Motor neuron (in vitro differentiated cells): ENCODE data around the gene SUFU. TPM values are rescaled to one million over a fixed set of nuclear protein-coding genes. Genes with fewer than 3 reads are reported as not detected.
A peak's percentile ranks its signal among the peaks of the same experiment; 100 is the strongest.

ENCODE experiments used
- ATAC-seq, 8 experiments: fragments of 200-7000 bp; cut with Tn5 transposase; replicated peaks in 6 of 8; 2 replicates each; pipeline ENCODE4 v1.8.0; 2021; ENCODE audit warnings: mild to moderate bottlenecking in 8 of 8, moderate library complexity in 8 of 8
- H3K27ac ChIP-seq, 2 donors: fragments of 250-450 bp; sonication (Bioruptor Pico); 2 replicates each; pipeline ENCODE4 v1.9.0; 2021; ENCODE audit warnings: antibody characterized with exemption in 2 of 2, mild to moderate bottlenecking in 2 of 2, moderate library complexity in 1 of 2
- H3K4me1 ChIP-seq, 2 donors: fragments of 250-450 bp; sonication (Bioruptor Pico); replicated peaks in 1 of 2; 2 replicates each; pipeline ENCODE4 v1.6.1; 2021; ENCODE audit warnings: antibody characterized with exemption in 2 of 2, mild to moderate bottlenecking in 2 of 2, moderate library complexity in 1 of 2
- H3K4me3 ChIP-seq, 5 donors: fragments of 250-450 bp; sonication (Bioruptor Pico); 2 replicates each; pipeline ENCODE4 v1.9.0; 2021; ENCODE audit warnings: antibody characterized with exemption in 5 of 5, mild to moderate bottlenecking in 5 of 5, moderate library complexity in 4 of 5
- WGBS, 10 experiments: fragments of 450-650 bp; shearing (Covaris generic); methylation state at CpG; one replicate each; pipeline ENCODE4 v1.0.0; 2022; 5-methylcytosine and 5-hydroxymethylcytosine counted together
- in situ Hi-C, 9 experiments: fragments of 400-800 bp; cut with MboI; loops; one replicate each; pipeline ENCODE4 v1.15.0; 2021; ENCODE audit warnings: low sequenced_read_pairs in 9 of 9, low pct_unique_long_range_greater_than_20kb in 2 of 9; ENCODE audit not compliant: unreplicated experiment in 9 of 9
- total RNA-seq, 8 experiments: library from RNA; unstranded; fragments of 300-600 nt; gene quantifications; 2 replicates each; pipeline versions ENCODE4 v1.2.3 to v1.2.4, GENCODE V29; 2022

SUFU gene
- total RNA-seq, 8 experiments from 2014 or later: 2.9 to 9.7 (median 4.8) TPM

DNA sequence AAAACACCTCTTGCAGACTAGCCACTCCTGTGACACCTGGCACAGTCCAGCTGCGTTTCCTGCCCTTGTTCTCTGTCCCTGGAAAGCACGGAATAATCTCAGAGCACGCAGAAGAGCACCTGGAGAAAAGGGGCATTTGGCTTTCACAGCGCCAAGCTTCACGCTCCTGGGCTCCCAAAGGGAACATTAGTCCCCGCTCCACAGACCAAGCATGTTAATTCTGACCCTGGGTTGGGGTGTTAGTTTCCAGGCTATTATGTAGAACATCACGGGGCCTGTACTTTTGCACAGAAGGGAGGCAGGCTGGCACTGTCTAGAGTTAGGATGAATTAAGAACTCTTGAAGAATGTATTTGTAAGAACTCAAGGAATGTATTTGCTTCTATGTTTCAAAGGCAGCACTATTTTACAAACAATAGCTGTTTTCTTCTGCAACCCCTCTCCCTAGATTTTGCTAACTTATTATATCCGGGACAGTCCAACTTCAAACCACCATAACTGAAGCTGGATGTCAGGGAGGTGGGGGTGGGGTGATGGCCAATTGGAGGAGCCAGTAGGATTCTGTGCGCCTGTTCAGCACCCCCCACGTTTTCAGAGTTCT, 78.3 kb downstream of the SUFU start:
- peak in 1 of 8 experiments; percentile 31 for ATAC-seq
- H3K4me3 ChIP-seq: no peak overlapping the region
- peaks cover 6 to 12% of the 10 kb centered on the region in 2 donors for H3K4me1 ChIP-seq
- H3K27ac ChIP-seq: no peak overlapping the region
- in situ Hi-C loops: loop anchor here in 3 of 9 experiments (10.0 to 25.0 kb wide), 2 partner anchors 77 to 195 kb away; partner anchors contain the start of genes NFKB2 (in 2 of the 3), ACTR1A (in 1 of the 3) and SUFU (in 1 of the 3)
- WGBS, 10 experiments: 40 to 74% (median 60%) methylated on average over 2 to 8 of the region's 10 CpGs; no CpG with 5 or more reads in 4 of the 10 experiments

DNA sequence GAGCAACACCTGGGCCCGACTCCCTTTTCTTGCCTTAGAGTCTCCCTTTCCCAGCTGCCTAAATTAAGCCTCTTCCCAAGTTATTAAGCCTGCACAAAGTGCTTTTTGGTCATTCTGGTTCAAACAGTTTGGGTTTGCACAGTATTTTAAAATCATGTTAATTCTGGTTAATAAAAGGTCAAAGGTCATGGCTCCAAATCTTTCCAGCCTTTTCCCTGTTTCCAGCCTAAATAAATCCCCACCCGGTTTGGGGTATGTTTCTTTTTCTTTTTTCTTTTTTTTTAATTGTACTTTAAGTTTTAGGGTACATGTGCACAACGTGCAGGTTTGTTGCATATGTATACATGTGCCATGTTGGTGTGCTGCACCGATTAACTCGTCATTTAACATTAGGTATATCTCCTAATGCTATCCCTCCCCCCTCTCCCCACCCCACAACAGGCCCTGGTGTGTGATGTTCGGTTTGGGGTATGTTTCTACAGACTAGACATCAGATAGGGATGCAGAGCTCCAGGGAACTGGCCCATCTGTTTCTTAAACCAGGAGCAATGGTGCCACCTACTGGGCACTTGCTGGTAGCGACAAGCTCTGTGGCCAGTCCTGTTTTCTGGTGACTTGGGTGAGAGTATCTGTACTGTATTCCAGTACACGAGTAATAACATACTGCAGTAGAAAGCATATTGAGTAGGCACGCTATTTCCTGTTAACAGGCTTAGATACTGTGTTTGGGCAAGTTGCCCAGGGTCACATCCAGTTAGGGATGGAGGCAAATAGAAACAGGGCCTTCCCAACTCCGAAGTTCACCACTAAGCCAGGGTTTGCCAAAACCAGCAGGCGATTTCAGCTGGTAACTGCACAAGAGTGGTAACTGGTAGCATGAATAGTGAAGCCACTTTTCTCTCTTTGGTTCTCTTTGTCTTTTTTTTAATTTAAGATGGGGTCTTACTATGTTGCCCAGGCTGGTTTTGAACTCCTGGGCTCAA, 80.0 kb downstream of the SUFU start:
- peaks cover 6 to 12% of the 10 kb centered on the region in 2 donors for H3K4me1 ChIP-seq
- no peak overlapping the region for H3K4me3 ChIP-seq
- peak; percentile 96 to 99 (median 98) for ATAC-seq
- in situ Hi-C loops: loop anchor here in 3 of 9 experiments (10.0 to 25.0 kb wide), 2 partner anchors 79 to 196 kb away; partner anchors contain the start of genes NFKB2 (in 2 of the 3), ACTR1A (in 1 of the 3) and SUFU (in 1 of the 3)
- H3K27ac ChIP-seq: no peak overlapping the region
- 24 to 79% (median 35%) methylated on average over 2 to 8 of the region's 11 CpGs for WGBS, 10 experiments

DNA sequence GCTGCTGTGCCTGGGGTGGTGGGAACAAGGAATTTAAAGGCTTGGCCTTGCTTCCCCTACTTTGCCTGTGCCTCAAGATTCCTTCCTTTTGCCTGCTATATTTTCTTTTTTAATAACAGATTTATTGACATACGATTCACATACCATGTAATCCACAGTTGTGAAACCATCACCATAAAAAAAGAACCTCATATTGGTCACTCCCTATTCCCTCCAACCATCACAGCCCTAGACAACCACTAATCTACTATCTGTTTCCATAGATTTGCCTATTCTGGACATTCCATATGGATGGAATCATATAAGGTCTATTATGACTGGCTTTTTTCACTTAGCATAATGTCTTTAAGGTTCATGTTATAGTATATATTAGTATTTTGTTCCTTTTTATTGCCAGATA, 81.3 kb downstream of the SUFU start:
- no peak overlapping the region for H3K27ac ChIP-seq
- no peak for ATAC-seq
- 11 to 67% (median 43%) methylated on average over 1 of the region's 1 CpG; no CpG with 5 or more reads in 5 of the 10 experiments for WGBS, 10 experiments
- in situ Hi-C loops: loop anchor here in 3 of 9 experiments (10.0 to 25.0 kb wide), 2 partner anchors 80 to 198 kb away; partner anchors contain the start of genes NFKB2 (in 2 of the 3), ACTR1A (in 1 of the 3) and SUFU (in 1 of the 3)
- H3K4me3 ChIP-seq: no peak overlapping the region
- H3K4me1 ChIP-seq: peaks cover 2 to 12% of the 10 kb centered on the region in 2 donors

DNA sequence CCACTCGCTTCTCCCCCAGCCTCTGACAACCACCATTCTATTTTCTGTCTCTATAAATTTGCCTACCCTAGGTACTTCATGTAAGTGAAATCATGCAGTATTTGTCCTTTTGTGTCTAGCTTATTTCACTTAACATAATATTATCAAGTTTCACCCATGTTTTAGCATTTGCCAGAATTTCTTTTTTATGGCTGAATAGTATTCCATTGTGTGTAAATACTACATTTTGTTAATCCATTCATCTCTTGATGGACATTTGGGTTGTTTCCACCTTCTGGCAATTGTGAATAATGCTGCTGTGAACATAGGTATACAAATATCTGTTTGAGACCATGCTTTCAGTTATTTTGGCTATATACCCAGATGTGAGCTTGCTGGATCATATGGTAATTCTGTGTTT, 83.1 kb downstream of the SUFU start:
- no peak overlapping the region for H3K27ac ChIP-seq
- H3K4me3 ChIP-seq: no peak overlapping the region
- in situ Hi-C loops: loop anchor here in 3 of 9 experiments (10.0 to 25.0 kb wide), 2 partner anchors 82 to 200 kb away; partner anchors contain the start of genes NFKB2 (in 2 of the 3), ACTR1A (in 1 of the 3) and SUFU (in 1 of the 3)
- WGBS, 10 experiments: 86 to 100% (median 100%) methylated on average over 1 of the region's 1 CpG; no CpG with 5 or more reads in 1 of the 10 experiments
- ATAC-seq: no peak
- peaks cover 2 to 5% of the 10 kb centered on the region in 2 donors for H3K4me1 ChIP-seq

DNA sequence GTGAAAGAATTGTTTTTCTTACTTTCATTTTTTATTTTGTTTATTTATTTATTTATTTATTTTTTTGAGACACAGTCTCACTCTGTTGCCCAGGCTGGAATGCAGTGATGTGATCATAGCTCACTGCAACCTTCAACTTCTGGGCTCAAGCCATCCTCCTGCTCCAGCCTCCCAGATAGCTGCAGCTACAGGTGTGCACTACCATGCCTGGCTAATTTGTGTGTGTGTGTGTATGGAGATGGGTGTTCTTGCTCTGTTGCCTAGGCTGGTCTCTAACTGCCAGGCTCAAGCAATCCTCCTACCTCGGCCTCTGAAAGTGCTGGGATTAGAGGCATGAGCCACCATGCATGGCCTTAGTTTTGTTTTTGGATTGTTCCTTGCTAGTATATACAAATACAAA, 85.1 kb downstream of the SUFU start:
- ATAC-seq: no peak
- in situ Hi-C loops: loop anchor here in 3 of 9 experiments (10.0 to 25.0 kb wide), 2 partner anchors 84 to 202 kb away; partner anchors contain the start of genes NFKB2 (in 2 of the 3), ACTR1A (in 1 of the 3) and SUFU (in 1 of the 3)
- H3K4me3 ChIP-seq: no peak overlapping the region
- no peaks in the 10 kb centered on the region for H3K4me1 ChIP-seq
- no peak overlapping the region for H3K27ac ChIP-seq
- WGBS, 10 experiments: 80 to 100% (median 89%) methylated on average over 1 of the region's 1 CpG; no CpG with 5 or more reads in 2 of the 10 experiments

DNA sequence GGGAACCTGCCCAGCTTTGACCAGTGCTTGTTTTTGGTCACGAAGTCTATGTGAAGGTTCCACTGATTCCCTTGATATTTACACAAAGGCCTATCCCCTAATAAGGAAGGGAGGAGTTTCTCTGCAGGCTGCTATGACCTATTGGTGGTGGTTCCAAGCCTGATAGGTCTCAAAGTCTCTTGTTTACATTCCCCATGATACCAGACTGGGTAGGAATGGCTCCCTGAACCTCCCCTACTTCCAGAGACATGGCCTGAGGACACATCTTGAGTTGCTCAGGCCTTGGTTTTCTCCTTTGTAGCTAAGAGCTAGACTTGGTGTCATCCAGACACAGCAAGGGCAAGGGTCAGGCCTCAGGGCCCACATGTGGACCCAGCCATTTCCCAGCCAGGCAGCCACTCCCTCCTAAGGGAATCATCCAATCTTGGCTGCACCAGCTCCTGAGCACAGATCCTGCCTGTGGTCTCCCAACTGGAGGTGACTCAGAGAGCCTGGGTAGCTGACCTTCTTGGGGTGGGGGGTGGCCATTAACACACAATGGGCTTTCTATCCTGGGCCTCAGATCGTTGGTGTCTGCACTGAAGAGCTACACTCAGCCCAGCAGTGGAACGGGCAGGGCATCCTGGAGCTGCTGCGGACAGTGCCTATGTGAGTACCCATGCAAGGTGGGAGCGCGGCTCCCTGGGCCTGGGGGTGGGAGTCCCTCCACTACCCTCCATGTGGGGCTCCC, 89.5 kb downstream of the SUFU start:
- in situ Hi-C loops: loop anchor here in 2 of 9 experiments (25.0 kb wide), 1 partner anchor 206 kb away; the partner anchor contains the start of gene NFKB2 (in 2 of the 2)
- Histone ChIP-seq H3K4me1 (peaks cover 0 to 27% of the 10 kb centered on the region in 2 donors), H3K4me3 (no peak overlapping the region), H3K27ac (no peak overlapping the region)
- ATAC-seq: peak in 3 of 8 experiments; percentile 37 to 72 (median 63)
- 71 to 100% (median 100%) methylated on average over 1 to 3 of the region's 6 CpGs; no CpG with 5 or more reads in 6 of the 10 experiments for WGBS, 10 experiments

DNA sequence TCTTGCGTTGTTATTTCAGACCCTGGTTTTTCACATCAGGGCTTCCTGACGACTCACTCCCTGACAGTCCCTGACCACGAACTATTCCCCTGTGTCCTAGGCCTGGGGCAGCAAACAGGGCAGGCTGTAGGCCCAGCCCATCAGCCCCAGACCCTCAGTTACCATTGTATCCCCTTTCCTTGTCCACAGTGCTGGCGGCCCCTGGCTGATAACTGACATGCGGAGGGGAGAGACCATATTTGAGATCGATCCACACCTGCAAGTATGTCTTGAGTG, 90.0 kb downstream of the SUFU start:
- no peak overlapping the region for H3K27ac ChIP-seq
- no peak overlapping the region for H3K4me3 ChIP-seq
- 40 to 100% (median 100%) methylated on average over 1 to 3 of the region's 6 CpGs; no CpG with 5 or more reads in 3 of the 10 experiments for WGBS, 10 experiments
- in situ Hi-C loops: loop anchor here in 2 of 9 experiments (25.0 kb wide), 1 partner anchor 206 kb away; the partner anchor contains the start of gene NFKB2 (in 2 of the 2)
- peaks cover 0 to 32% of the 10 kb centered on the region in 2 donors for H3K4me1 ChIP-seq
- no peak for ATAC-seq

DNA sequence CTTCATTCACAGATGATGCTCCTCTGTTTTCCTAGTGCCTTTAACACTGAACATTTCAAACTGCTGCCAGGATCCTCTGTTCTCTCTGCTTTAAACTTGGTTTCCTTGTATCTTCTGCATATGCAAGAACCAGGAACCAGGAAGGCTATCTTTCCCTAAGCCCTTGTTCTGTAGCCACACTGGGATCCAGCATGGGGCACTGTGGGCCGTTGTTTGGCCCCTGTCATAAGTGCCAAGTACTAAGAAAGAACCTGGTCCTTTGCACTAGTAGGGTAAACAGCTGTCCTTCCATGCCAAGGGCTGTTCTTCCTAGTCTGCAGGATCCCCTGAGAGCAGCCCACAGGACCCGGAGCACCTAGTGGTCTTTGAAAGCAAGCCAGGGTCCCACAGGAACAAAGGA, 91.5 kb downstream of the SUFU start:
- H3K27ac ChIP-seq: no peak overlapping the region
- H3K4me1 ChIP-seq: peaks cover 0 to 48% of the 10 kb centered on the region in 2 donors
- WGBS, 10 experiments: 60 to 74% (median 60%) methylated on average over 1 to 2 of the region's 2 CpGs; no CpG with 5 or more reads in 7 of the 10 experiments
- peak in 1 of 8 experiments; percentile 35 for ATAC-seq
- no peak overlapping the region for H3K4me3 ChIP-seq
- in situ Hi-C loops: loop anchor here in 2 of 9 experiments (25.0 kb wide), 1 partner anchor 208 kb away; the partner anchor contains the start of gene NFKB2 (in 2 of the 2)

DNA sequence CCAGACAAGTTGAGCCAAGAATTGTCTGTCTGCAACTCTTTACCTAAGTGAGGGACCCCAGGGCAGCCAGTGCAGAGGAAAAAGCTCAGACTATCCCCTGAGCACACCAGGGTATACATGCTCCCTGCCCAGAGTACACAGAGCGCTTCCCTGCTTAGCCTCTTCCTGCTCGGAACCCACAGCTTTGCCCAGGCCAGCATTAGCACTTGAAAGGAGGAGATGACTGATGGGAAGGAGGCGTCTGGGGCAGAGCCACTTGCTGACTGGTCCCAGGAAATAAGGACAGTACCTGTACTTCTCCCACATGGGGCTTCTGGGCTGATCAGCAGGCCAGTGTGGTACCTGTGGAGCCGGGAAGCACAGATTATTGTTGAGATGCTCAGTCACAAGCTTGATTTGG, 92.1 kb downstream of the SUFU start:
- in situ Hi-C loops: loop anchor here in 2 of 9 experiments (25.0 kb wide), 1 partner anchor 209 kb away; the partner anchor contains the start of gene NFKB2 (in 2 of the 2)
- H3K4me3 ChIP-seq: no peak overlapping the region
- peak in 4 of 8 experiments; percentile 35 to 51 (median 42) for ATAC-seq
- WGBS, 10 experiments: 56 to 100% (median 80%) methylated on average over 1 to 2 of the region's 4 CpGs; no CpG with 5 or more reads in 5 of the 10 experiments
- H3K27ac ChIP-seq: no peak overlapping the region
- peaks cover 0 to 49% of the 10 kb centered on the region in 2 donors for H3K4me1 ChIP-seq

DNA sequence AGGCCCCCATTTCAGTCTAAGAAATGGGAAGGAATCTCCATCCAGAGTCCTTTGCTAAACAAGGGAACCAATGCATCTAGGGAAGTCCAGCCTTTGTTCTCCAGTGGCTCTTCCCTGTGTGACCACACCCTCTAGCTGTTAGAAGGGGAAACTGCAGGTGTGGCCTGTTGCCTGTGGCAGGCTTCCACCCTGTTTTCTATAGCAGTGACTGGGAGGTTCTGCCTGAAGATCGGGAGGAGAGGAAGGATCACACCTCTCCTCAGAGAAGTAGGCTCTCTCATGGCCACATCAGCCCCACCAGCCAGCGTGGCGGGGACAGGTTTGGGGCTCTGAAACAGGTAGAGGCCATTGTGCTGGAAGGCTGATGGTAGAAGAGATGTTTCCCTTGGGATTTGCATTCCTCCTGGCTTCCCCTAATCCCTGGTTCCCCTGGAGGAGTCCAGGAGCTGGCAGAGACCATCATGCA, 92.8 kb downstream of the SUFU start:
- peak; percentile 66 to 93 (median 75) for ATAC-seq
- Histone ChIP-seq H3K4me3 (no peak overlapping the region), H3K4me1 (peaks cover 0 to 49% of the 10 kb centered on the region in 2 donors), H3K27ac (peak overlapping the region in 1 of 2 donors; percentile 31)
- WGBS, 10 experiments: 0 to 80% methylated on average over 1 to 2 of the region's 3 CpGs; no CpG with 5 or more reads in 8 of the 10 experiments
- in situ Hi-C loops: loop anchor here in 2 of 9 experiments (25.0 kb wide), 1 partner anchor 209 kb away; the partner anchor contains the start of gene NFKB2 (in 2 of the 2)

DNA sequence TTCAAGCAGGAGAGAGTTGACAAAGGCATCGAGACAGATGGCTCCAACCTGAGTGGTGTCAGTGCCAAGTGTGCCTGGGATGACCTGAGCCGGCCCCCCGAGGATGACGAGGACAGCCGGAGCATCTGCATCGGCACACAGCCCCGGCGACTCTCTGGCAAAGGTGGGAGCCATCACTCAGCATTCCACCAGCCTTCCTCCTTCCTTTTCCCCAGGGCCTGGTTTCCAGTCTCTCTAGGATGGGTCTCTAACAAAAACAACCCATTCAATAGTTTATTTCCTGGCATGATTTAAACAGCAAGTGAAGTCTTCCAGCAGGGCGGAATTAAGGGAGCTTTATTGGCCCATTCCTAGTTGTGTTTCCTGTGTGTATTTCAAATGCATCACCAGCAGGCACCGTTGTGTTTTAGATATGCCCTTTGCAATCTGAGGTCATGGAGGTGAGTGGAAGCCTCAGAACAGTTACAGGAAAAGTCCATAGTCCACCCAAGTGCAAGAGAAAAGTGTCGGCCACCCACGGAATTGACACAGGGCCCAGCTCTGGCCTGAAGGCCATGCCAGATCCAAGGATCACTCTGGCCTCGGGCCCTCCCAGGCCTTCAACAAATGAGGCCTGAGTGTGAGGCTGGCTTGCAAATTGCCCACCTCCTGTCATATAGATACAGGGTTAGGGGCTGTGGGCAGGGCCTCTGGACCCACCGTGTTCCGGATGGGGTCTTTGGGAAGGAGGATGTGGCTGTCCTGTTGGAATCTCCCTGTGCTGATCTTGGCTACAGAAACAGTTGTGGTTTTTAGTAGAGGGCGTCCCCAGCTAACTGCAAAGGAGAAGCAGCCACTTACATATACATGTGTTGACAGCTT, 93.6 kb downstream of the SUFU start:
- H3K4me3 ChIP-seq: no peak overlapping the region
- 22 to 100% (median 60%) methylated on average over 1 to 13 of the region's 16 CpGs; no CpG with 5 or more reads in 1 of the 10 experiments for WGBS, 10 experiments
- peak overlapping the region in 1 of 2 donors; percentile 68 for H3K27ac ChIP-seq
- peaks cover 0 to 49% of the 10 kb centered on the region in 2 donors for H3K4me1 ChIP-seq
- ATAC-seq: peak in 3 of 8 experiments; percentile 43 to 55 (median 46)
- in situ Hi-C loops: loop anchor here in 2 of 9 experiments (25.0 kb wide), 1 partner anchor 210 kb away; the partner anchor contains the start of gene NFKB2 (in 2 of the 2)
